Measurements from ENCODE around the gene AWAT2. TPM values are rescaled to one million over a fixed set of nuclear protein-coding genes. Genes with fewer than 3 reads are reported as not detected.

The AWAT2 gene
- total and polyA plus RNA-seq, 2 experiments from 2014 or later: not detected

GRCh38 chrX:70088751-70089150, 39.0 kb upstream of the AWAT2 start:
- Histone ChIP-seq H2AFZ (no peak overlapping the region), H3K36me3 (ENCODE audit: insufficient read depth) (no peaks in the 10 kb centered on the region), H3K27ac (ENCODE audit: low read depth) (no peak overlapping the region), H3K27me3 (ENCODE audit: insufficient read depth) (no peaks in the 10 kb centered on the region), H3K4me1 (ENCODE audit: insufficient read depth) (peaks cover 5% of the 10 kb centered on the region), H4K20me1 (replicated peaks; ENCODE audit: insufficient read depth) (no peaks in the 10 kb centered on the region), H3K79me2 (replicated peaks; ENCODE audit: insufficient read depth) (no peaks in the 10 kb centered on the region), H3K4me2 (no peak overlapping the region), H3K9me2 (ENCODE audit: insufficient read depth) (no peaks in the 10 kb centered on the region), H3K4me3 (no peak overlapping the region), H3F3A (replicated peaks; ENCODE audit: low read depth) (no peaks in the 10 kb centered on the region)
- no peak for ATAC-seq
- Mint-ChIP-seq H3K4me1 (peaks cover 6% of the 10 kb centered on the region; the same call in 1 of the 3 replicates), H3K36me3 (ENCODE audit: low read depth) (no peaks in the 10 kb centered on the region), H3K27me3 (ENCODE audit: insufficient read depth, low read depth, poor library complexity) (peaks cover 3% of the 10 kb centered on the region), H3K27ac (no peak overlapping the region), H3K4me3 (no peak overlapping the region), H3K9me3 (no peaks in the 10 kb centered on the region)
- TF ChIP-seq POLR2AphosphoS5 (IDR thresholded peaks at IDR 0.05; ENCODE audit: low read depth) (no peak), NANOG (IDR thresholded peaks at IDR 0.05; ENCODE audit: borderline replicate concordance) (no peak), CREB1 (CRISPR knock-in tag; IDR thresholded peaks at IDR 0.05; ENCODE audit: low read depth) (no peak), ZNF331 (CRISPR knock-in tag; IDR thresholded peaks at IDR 0.05; ENCODE audit: low read depth) (no peak), CTCF (conservative IDR thresholded peaks at IDR 0.05; ENCODE audit: low read depth in 2 of 2) (no peak), EZH2 (IDR thresholded peaks at IDR 0.05; ENCODE audit: low read depth, unreplicated experiment) (no peak), ETS1 (IDR thresholded peaks at IDR 0.05) (no peak), ZNF114 (CRISPR knock-in tag; IDR thresholded peaks at IDR 0.05) (no peak), EZH2phosphoT487 (IDR thresholded peaks at IDR 0.05; ENCODE audit: unreplicated experiment) (no peak), JUNB (IDR thresholded peaks at IDR 0.05; ENCODE audit: unreplicated experiment) (no peak), STAT1 (IDR thresholded peaks at IDR 0.05; ENCODE audit: unreplicated experiment) (no peak)
- TF ChIP-seq, protein P1, sequence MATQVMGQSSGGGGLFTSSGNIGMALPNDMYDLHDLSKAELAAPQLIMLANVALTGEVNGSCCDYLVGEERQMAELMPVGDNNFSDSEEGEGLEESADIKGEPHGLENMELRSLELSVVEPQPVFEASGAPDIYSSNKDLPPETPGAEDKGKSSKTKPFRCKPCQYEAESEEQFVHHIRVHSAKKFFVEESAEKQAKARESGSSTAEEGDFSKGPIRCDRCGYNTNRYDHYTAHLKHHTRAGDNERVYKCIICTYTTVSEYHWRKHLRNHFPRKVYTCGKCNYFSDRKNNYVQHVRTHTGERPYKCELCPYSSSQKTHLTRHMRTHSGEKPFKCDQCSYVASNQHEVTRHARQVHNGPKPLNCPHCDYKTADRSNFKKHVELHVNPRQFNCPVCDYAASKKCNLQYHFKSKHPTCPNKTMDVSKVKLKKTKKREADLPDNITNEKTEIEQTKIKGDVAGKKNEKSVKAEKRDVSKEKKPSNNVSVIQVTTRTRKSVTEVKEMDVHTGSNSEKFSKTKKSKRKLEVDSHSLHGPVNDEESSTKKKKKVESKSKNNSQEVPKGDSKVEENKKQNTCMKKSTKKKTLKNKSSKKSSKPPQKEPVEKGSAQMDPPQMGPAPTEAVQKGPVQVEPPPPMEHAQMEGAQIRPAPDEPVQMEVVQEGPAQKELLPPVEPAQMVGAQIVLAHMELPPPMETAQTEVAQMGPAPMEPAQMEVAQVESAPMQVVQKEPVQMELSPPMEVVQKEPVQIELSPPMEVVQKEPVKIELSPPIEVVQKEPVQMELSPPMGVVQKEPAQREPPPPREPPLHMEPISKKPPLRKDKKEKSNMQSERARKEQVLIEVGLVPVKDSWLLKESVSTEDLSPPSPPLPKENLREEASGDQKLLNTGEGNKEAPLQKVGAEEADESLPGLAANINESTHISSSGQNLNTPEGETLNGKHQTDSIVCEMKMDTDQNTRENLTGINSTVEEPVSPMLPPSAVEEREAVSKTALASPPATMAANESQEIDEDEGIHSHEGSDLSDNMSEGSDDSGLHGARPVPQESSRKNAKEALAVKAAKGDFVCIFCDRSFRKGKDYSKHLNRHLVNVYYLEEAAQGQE (IDR thresholded peaks at IDR 0.05; ENCODE audit: unreplicated experiment): no peak
- TF ChIP-seq, protein P2, sequence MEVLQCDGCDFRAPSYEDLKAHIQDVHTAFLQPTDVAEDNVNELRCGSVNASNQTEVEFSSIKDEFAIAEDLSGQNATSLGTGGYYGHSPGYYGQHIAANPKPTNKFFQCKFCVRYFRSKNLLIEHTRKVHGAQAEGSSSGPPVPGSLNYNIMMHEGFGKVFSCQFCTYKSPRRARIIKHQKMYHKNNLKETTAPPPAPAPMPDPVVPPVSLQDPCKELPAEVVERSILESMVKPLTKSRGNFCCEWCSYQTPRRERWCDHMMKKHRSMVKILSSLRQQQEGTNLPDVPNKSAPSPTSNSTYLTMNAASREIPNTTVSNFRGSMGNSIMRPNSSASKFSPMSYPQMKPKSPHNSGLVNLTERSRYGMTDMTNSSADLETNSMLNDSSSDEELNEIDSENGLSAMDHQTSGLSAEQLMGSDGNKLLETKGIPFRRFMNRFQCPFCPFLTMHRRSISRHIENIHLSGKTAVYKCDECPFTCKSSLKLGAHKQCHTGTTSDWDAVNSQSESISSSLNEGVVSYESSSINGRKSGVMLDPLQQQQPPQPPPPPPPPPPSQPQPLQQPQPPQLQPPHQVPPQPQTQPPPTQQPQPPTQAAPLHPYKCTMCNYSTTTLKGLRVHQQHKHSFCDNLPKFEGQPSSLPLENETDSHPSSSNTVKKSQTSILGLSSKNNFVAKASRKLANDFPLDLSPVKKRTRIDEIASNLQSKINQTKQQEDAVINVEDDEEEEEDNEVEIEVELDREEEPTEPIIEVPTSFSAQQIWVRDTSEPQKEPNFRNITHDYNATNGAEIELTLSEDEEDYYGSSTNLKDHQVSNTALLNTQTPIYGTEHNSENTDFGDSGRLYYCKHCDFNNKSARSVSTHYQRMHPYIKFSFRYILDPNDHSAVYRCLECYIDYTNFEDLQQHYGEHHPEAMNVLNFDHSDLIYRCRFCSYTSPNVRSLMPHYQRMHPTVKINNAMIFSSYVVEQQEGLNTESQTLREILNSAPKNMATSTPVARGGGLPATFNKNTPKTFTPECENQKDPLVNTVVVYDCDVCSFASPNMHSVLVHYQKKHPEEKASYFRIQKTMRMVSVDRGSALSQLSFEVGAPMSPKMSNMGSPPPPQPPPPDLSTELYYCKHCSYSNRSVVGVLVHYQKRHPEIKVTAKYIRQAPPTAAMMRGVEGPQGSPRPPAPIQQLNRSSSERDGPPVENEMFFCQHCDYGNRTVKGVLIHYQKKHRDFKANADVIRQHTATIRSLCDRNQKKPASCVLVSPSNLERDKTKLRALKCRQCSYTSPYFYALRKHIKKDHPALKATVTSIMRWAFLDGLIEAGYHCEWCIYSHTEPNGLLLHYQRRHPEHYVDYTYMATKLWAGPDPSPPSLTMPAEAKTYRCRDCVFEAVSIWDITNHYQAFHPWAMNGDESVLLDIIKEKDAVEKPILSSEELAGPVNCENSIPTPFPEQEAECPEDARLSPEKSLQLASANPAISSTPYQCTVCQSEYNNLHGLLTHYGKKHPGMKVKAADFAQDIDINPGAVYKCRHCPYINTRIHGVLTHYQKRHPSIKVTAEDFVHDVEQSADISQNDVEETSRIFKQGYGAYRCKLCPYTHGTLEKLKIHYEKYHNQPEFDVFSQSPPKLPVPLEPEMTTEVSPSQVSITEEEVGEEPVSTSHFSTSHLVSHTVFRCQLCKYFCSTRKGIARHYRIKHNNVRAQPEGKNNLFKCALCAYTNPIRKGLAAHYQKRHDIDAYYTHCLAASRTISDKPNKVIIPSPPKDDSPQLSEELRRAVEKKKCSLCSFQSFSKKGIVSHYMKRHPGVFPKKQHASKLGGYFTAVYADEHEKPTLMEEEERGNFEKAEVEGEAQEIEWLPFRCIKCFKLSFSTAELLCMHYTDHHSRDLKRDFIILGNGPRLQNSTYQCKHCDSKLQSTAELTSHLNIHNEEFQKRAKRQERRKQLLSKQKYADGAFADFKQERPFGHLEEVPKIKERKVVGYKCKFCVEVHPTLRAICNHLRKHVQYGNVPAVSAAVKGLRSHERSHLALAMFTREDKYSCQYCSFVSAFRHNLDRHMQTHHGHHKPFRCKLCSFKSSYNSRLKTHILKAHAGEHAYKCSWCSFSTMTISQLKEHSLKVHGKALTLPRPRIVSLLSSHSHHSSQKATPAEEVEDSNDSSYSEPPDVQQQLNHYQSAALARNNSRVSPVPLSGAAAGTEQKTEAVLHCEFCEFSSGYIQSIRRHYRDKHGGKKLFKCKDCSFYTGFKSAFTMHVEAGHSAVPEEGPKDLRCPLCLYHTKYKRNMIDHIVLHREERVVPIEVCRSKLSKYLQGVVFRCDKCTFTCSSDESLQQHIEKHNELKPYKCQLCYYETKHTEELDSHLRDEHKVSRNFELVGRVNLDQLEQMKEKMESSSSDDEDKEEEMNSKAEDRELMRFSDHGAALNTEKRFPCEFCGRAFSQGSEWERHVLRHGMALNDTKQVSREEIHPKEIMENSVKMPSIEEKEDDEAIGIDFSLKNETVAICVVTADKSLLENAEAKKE (CRISPR knock-in tag; IDR thresholded peaks at IDR 0.05): no peak
- no peak for DNase-seq (ENCODE audit: low spot score)

Measured in GM23338 (cell line).